ENCODE results near the gene SKA2. TPM values are rescaled to one million over a fixed set of nuclear protein-coding genes. Genes with fewer than 3 reads are reported as not detected.

SKA2 gene
- total RNA-seq, 1 donor from 2014 or later, result 16.9 TPM

DNA sequence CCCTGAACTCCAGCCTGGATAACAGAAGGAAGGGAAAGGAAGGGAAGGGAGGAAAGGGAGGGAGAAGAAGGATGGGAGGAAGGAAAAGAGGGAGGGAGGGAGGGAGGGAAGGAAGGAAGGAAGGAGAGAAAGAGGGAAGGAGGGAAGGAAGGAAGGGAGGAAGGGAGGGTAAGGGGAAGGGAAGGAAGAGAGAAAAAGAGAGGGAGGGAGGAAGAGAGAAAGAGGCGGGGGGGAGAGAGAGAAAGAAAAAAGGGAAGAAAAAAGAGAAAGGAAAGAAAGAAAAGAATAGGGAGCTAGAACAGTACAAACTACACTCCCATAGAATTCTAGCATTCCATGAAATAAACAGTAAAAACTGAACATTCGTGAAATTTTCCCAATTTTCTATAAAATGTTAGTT, 25.2 kb downstream of the SKA2 start:
- no peak overlapping the region for H3K4me3 Mint-ChIP-seq
- ATAC-seq (ENCODE audit: low read depth) (no peak), DNase-seq (no peak)
- peaks cover 12% of the 10 kb centered on the region for H3K36me3 Mint-ChIP-seq (ENCODE audit: low read depth)
- no peak overlapping the region for H3K27ac Mint-ChIP-seq
- TF ChIP-seq, protein P1, sequence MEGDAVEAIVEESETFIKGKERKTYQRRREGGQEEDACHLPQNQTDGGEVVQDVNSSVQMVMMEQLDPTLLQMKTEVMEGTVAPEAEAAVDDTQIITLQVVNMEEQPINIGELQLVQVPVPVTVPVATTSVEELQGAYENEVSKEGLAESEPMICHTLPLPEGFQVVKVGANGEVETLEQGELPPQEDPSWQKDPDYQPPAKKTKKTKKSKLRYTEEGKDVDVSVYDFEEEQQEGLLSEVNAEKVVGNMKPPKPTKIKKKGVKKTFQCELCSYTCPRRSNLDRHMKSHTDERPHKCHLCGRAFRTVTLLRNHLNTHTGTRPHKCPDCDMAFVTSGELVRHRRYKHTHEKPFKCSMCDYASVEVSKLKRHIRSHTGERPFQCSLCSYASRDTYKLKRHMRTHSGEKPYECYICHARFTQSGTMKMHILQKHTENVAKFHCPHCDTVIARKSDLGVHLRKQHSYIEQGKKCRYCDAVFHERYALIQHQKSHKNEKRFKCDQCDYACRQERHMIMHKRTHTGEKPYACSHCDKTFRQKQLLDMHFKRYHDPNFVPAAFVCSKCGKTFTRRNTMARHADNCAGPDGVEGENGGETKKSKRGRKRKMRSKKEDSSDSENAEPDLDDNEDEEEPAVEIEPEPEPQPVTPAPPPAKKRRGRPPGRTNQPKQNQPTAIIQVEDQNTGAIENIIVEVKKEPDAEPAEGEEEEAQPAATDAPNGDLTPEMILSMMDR (IDR thresholded peaks at IDR 0.05), result no peak
- ChIA-PET CTCF (no interaction called here), POLR2A (no interaction called here)
- H3K9me3 Mint-ChIP-seq, result no peaks in the 10 kb centered on the region
- no peaks in the 10 kb centered on the region for H3K4me1 Mint-ChIP-seq
- H3K27me3 Mint-ChIP-seq, result no peaks in the 10 kb centered on the region
- intact Hi-C loops (cut with micrococcal nuclease), result no loop called here

DNA sequence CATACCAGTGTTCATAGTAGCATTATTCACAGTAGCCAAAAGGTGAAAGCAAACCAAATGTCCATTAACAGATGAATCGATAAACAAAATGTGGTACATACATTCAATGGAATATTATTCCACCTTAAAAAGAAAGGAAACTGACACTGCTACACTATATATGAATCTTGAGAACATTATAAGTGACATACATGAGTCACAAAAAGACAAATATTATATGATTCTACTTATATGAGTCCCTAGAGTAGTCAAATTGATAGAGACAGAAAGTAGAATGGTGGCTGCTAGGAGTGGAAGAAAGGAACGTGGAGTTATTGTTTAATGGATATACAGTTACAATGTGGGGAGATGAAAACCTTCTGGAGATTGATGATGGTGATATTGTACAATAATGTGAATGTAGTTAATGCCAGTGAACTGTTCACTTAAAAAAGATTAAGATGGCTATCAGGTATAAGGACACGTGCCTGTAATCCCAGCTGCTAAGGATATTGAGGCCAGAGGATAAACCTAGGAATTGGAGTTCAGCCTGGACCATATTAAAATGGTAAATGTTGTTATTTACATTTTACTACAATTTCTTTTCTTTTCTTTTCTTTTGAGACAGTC, 28.1 kb downstream of the SKA2 start:
- Mint-ChIP-seq H3K9me3 (no peaks in the 10 kb centered on the region), H3K4me3 (no peak overlapping the region), H3K36me3 (ENCODE audit: low read depth) (peaks cover 13% of the 10 kb centered on the region), H3K27me3 (no peaks in the 10 kb centered on the region), H3K4me1 (peaks cover 7% of the 10 kb centered on the region), H3K27ac (no peak overlapping the region)
- TF ChIP-seq, protein P1 (IDR thresholded peaks at IDR 0.05), result no peak
- intact Hi-C loops (cut with micrococcal nuclease), result no loop called here
- no peak for DNase-seq
- ChIA-PET POLR2A (no interaction called here), CTCF (no interaction called here)
- ATAC-seq (ENCODE audit: low read depth), result no peak

DNA sequence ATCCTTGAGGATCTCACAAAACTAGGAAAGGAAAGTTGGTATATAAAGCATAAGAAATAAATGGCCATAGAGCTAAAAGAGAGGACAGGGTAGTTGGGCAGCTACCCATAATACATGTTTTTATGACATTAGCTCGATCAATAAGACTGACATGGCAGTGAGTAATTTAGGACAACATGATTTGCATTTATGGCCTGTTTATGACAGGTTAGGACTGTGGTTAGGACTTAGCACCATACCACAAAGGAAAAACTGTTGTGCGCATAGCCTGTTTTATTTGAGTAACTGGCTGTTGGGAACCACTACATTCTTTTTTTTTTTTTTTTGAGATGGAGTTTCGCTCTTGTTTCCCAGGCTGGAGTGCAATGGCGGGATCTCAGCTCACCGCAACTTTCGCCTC, 30.3 kb downstream of the SKA2 start:
- intact Hi-C loops (cut with micrococcal nuclease), result no loop called here
- Mint-ChIP-seq H3K27me3 (no peaks in the 10 kb centered on the region), H3K4me3 (no peak overlapping the region), H3K36me3 (ENCODE audit: low read depth) (peaks cover 17% of the 10 kb centered on the region), H3K4me1 (peaks cover 8% of the 10 kb centered on the region), H3K9me3 (no peaks in the 10 kb centered on the region), H3K27ac (no peak overlapping the region)
- no peak for ATAC-seq (ENCODE audit: low read depth)
- POLR2A ChIA-PET, result interaction anchor here (0.6 kb wide), 1 partner anchor 11 kb away, joined by 6 read pairs; no protein-coding TSS in a partner anchor
- no peak for DNase-seq
- CTCF ChIA-PET, result no interaction called here
- TF ChIP-seq, protein P1 (IDR thresholded peaks at IDR 0.05), result no peak

DNA sequence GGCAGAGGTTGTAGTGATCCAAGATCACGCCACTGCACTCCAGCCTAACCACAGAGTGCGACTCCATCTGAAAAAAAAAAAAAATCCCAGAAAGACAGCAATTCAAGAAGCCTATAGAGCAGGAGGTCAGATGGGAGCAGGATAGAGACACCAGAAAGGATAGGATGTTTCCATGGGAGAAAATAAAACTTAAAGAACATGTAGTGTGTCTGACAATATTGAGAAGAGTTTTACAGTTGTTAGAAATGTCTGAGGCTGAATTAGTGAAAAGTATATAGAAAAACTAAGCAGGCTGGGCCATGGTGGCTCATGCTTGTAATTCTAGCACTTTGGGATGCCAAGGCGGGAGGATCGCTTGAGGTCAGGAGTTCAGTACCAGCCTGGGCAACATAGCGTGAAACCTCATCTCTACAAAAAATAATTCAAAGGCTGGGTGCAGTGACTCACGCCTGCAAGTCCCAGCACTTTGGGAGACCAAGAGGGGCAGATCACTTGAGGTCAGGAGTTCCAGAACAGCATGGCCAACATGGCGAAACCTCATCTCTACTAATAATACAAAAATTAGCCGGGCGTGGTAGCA, 33.0 kb downstream of the SKA2 start:
- intact Hi-C loops (cut with micrococcal nuclease), result no loop called here
- no peak for ATAC-seq (ENCODE audit: low read depth)
- CTCF ChIA-PET, result no interaction called here

DNA sequence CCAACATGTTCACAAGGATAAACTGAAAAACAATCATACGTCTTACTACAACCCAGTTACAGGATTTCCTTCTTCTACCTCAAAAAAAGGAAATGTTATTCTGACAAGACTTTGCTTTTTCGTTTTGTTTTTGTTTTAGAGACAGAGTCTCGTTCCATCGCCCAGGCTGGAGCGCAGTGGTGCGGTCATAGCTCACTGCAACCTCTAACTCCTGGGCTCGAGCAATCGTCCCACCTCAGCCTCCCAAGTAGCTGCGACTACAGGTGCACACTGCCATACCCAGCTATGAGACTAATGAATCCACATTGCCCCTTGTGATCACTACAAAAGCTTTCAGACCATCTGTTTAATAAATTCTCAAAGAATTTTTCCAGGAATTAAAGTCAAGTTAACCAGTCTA, 39.5 kb downstream of the SKA2 start:
- H3K27me3 Mint-ChIP-seq, result no peaks in the 10 kb centered on the region
- no peaks in the 10 kb centered on the region for H3K4me1 Mint-ChIP-seq
- no peak for ATAC-seq (ENCODE audit: low read depth)
- intact Hi-C loops (cut with micrococcal nuclease), result no loop called here
- DNase-seq, result no peak
- no peaks in the 10 kb centered on the region for H3K9me3 Mint-ChIP-seq
- TF ChIP-seq, protein P1 (IDR thresholded peaks at IDR 0.05), result no peak
- no peak overlapping the region for H3K27ac Mint-ChIP-seq
- ChIA-PET POLR2A (no interaction called here), CTCF (no interaction called here)
- H3K4me3 Mint-ChIP-seq, result no peak overlapping the region
- H3K36me3 Mint-ChIP-seq (ENCODE audit: low read depth), result peaks cover 31% of the 10 kb centered on the region

More for the DNA sequence above, 33.0 kb downstream of the SKA2 start:
- Mint-ChIP-seq H3K36me3 (ENCODE audit: low read depth) (peaks cover 26% of the 10 kb centered on the region), H3K27ac (no peak overlapping the region), H3K9me3 (no peaks in the 10 kb centered on the region), H3K4me3 (no peak overlapping the region), H3K27me3 (no peaks in the 10 kb centered on the region), H3K4me1 (peaks cover 8% of the 10 kb centered on the region)
- no peak for DNase-seq
- POLR2A ChIA-PET, result no interaction called here
- TF ChIP-seq, protein P1 (IDR thresholded peaks at IDR 0.05), result no peak

Data from activated B cell treated with CpG ODN at 0.5 μM for 24 hours (primary cell).